Parathyroid adenoma (tissue), 2 donors: ENCODE data around the gene EIF4H.

Experiments used
- H2AFZ ChIP-seq: fragments of 300-600 bp; sonication (generic); one replicate; pipeline ENCODE4 v1.7.0; 2017; ENCODE audit warnings: antibody characterized with exemption, mild to moderate bottlenecking
- H3K27ac ChIP-seq: fragments of 300-600 bp; sonication (generic); one replicate; pipeline ENCODE4 v1.7.0; 2017
- H3K27me3 ChIP-seq: fragments of 300-600 bp; sonication (generic); one replicate; pipeline ENCODE4 v1.7.0; 2017; ENCODE audit warnings: low read length; ENCODE audit not compliant: control insufficient read depth, insufficient read depth
- H3K36me3 ChIP-seq: fragments of 300-600 bp; sonication (generic); one replicate; pipeline ENCODE4 v1.7.0; 2017; ENCODE audit warnings: low read length; ENCODE audit not compliant: control insufficient read depth, insufficient read depth
- H3K4me1 ChIP-seq: fragments of 300-600 bp; sonication (generic); one replicate; pipeline ENCODE4 v1.7.0; 2017; ENCODE audit warnings: control low read depth
- H3K4me2 ChIP-seq: fragments of 300-600 bp; sonication (generic); one replicate; pipeline ENCODE4 v1.7.0; 2017; ENCODE audit warnings: low read length
- H3K4me3 ChIP-seq: fragments of 300-600 bp; sonication (generic); one replicate; pipeline ENCODE4 v1.7.0; 2017; ENCODE audit warnings: low read depth, low read length
- H3K79me2 ChIP-seq: fragments of 300-600 bp; sonication (generic); one replicate; pipeline ENCODE4 v1.7.0; 2017; ENCODE audit warnings: control low read depth
- H3K9ac ChIP-seq: fragments of 300-600 bp; sonication (generic); one replicate; pipeline ENCODE4 v1.7.0; 2017; ENCODE audit warnings: mild to moderate bottlenecking
- H3K9me3 ChIP-seq: fragments of 300-600 bp; sonication (generic); one replicate; pipeline ENCODE4 v1.7.0; 2017; ENCODE audit warnings: low read length; ENCODE audit not compliant: control insufficient read depth
- CTCF ChIP-seq: fragments of 300-600 bp; sonication (generic); IDR thresholded peaks from one replicate; pipeline ENCODE4 v1.7.0; 2017; ENCODE audit warnings: antibody characterized with exemption, mild to moderate bottlenecking
- donor health status: primary hyperparathyroidism.

The EIF4H gene

GRCh38 chr7:74212661-74213060, 38.5 kb downstream of the EIF4H start:
- H3K4me1 ChIP-seq: no peaks in the 10 kb centered on the region
- no peaks in the 10 kb centered on the region for H3K27me3 ChIP-seq
- no peaks in the 10 kb centered on the region for H3K79me2 ChIP-seq
- no peak for TF ChIP-seq CTCF
- no peak overlapping the region for H3K4me3 ChIP-seq
- H3K9ac ChIP-seq: no peak overlapping the region
- no peaks in the 10 kb centered on the region for H3K36me3 ChIP-seq
- H3K4me2 ChIP-seq: no peak overlapping the region
- no peak overlapping the region for H2AFZ ChIP-seq
- no peaks in the 10 kb centered on the region for H3K9me3 ChIP-seq
- H3K27ac ChIP-seq: no peak overlapping the region

DNA sequence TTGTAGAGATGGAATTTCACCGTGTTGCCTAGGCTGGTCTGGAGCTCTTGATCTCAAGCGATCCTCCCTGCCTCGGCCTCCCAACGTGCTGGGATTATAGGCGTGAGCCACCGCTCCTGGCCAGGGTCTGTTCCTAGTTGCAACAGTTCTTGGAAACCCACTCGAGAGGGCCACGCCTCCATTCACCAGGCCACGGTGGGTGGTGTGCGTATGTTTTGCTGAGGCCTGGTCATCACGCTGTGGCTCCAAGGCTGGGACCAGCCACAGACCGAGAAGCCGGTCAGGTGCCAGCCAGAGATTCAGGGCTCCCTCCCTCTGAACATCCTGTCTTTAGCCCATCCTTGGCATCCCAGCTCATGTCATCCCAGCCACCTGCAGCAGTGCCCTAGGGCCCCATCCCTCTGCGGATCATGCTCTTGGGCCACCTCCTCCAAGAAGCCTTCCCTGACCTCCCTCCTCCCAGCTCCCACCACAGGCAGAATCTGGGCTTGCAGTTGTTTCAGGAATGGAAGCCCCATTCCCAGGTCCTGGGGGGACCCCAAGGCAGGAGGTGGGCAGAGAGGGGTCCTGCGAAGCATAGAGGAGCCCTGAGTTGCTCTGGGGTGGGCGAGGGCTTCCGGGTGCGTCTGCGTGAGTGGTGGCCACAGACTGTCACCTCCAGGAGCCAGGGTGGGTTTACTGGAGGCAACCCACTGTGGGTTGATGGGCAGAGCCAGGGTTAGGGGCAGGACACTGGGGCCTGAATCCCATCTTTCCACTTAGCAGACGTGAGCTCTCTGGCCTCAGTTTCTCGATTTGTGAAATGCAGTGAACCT, 40.9 kb downstream of the EIF4H start:
- H3K27me3 ChIP-seq: no peaks in the 10 kb centered on the region
- H3K4me3 ChIP-seq: no peak overlapping the region
- H3K4me1 ChIP-seq: no peaks in the 10 kb centered on the region
- no peak overlapping the region for H2AFZ ChIP-seq
- no peak for TF ChIP-seq CTCF
- no peak overlapping the region for H3K9ac ChIP-seq
- no peaks in the 10 kb centered on the region for H3K9me3 ChIP-seq
- H3K4me2 ChIP-seq: no peak overlapping the region
- no peak overlapping the region for H3K27ac ChIP-seq
- H3K36me3 ChIP-seq: no peaks in the 10 kb centered on the region
- no peaks in the 10 kb centered on the region for H3K79me2 ChIP-seq

DNA sequence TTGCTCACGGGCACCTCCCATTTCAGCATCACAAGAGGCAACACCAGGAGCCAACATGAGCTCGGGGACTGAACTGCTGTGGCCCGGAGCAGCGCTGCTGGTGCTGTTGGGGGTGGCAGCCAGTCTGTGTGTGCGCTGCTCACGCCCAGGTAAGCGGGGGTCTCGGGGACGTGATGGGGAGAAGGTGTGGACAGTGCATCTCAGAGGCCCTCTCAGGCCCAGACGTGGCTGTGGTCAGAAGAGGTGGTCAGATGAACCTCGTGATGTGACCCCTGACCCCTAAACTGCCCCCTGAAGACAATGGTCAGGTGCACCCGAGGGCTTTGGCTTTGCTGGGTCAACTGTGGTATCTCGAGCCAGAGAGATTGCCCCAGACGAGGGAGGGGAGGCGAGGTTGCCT, 41.8 kb downstream of the EIF4H start:
- no peaks in the 10 kb centered on the region for H3K27me3 ChIP-seq
- H2AFZ ChIP-seq: no peak overlapping the region
- H3K4me1 ChIP-seq: no peaks in the 10 kb centered on the region
- no peaks in the 10 kb centered on the region for H3K79me2 ChIP-seq
- no peaks in the 10 kb centered on the region for H3K36me3 ChIP-seq
- no peak overlapping the region for H3K4me3 ChIP-seq
- no peak overlapping the region for H3K27ac ChIP-seq
- TF ChIP-seq CTCF: no peak
- H3K4me2 ChIP-seq: no peak overlapping the region
- H3K9me3 ChIP-seq: no peaks in the 10 kb centered on the region
- no peak overlapping the region for H3K9ac ChIP-seq

DNA sequence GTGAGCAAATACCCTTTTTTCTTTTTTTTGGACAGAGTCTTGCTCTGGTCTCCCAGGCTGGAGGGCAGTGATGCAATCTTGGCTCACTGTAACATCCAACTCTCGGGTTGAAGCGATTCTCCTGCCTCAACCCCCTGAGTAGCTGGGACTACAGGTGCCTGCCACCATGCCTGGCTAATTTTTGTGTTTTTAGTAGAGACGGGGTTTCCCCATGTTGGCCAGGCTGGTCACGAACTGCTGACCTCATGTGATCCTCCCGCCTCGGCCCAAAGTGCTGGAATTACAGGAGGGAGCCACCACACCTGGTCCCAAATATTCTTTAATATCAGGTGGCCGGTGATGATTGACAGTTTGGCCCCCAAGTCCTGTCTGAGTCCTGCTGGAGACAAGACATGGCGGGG, 42.2 kb downstream of the EIF4H start:
- Histone ChIP-seq H3K36me3 (no peaks in the 10 kb centered on the region), H3K9me3 (no peaks in the 10 kb centered on the region), H3K79me2 (no peaks in the 10 kb centered on the region), H3K4me2 (no peak overlapping the region), H3K4me1 (no peaks in the 10 kb centered on the region), H3K27me3 (no peaks in the 10 kb centered on the region), H3K27ac (no peak overlapping the region), H3K9ac (no peak overlapping the region), H2AFZ (no peak overlapping the region), H3K4me3 (no peak overlapping the region)
- TF ChIP-seq CTCF: no peak
